ENCODE results near the gene LNX1.

The LNX1 gene

DNA sequence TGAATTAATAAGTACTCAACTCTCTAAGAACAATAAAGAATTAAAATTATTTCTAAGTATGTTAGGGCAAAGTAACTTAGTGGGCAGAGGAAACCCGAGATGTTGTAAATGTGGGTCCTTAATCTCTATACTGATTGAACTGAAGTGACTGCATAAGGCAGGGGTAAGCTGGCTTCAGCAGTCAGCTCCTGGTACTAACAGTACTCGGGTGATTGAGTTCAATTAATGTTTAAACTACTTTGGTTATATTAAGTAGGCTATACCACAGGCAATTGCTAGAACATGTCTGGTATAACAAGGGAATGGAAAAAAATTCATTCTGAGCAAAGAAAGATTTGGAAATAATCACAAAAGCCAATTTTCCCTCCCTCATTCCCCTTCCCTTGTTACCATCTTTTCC, 90.7 kb downstream of the LNX1 start:
- Mint-ChIP-seq H3K27me3 (peaks cover 7% of the 10 kb centered on the region), H3K36me3 (no peaks in the 10 kb centered on the region), H3K4me1 (no peaks in the 10 kb centered on the region), H3K9me3 (no peaks in the 10 kb centered on the region), H3K27ac (no peak overlapping the region), H3K4me3 (no peak overlapping the region)
- no peak for ATAC-seq (ENCODE audit: low read depth)
- DNase-seq (ENCODE audit: low spot score in 2 of 2) = no peak

DNA sequence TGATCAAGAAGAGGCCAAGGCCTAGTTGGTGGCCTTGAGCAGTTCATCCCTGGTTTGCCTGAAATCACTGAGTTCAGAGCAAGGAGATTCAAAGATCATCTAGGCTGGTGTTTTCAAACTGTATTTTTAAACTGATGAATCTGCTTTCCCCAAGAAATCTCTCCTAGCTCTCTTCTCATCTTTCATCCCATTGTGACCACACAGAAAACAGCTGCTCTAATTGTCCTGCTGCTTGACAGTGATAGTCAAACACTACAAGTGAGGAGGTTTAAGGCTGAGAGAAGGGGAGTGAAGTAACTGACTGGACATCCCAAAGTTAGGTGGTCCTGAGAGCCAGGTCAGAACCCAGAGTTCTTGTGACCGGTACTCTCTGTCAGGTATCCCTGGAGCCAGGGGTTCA, 91.5 kb downstream of the LNX1 start:
- DNase-seq (ENCODE audit: low spot score in 2 of 2) (no peak), ATAC-seq (ENCODE audit: low read depth) (no peak)
- no peaks in the 10 kb centered on the region for H3K4me1 Mint-ChIP-seq

DNA sequence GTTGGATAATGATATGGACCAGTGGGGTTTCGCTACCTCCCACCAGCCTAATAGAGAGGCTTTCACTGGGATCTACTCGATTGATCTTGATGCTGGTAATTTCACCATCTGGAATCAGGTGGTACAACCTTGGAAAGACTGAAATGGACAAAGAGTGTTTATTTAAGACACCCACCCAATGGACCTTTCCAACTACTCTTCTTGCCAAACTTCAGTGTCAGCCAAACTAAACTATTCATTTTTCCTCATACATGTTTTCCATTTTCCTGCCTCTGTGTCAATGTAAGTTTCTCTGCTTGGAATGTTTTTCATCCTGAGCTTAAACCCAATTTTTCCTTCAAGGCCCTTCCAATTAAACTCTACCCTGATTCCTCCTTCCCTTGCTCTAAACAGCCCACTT, 92.6 kb downstream of the LNX1 start:
- Mint-ChIP-seq H3K27ac (no peak overlapping the region), H3K4me1 (no peaks in the 10 kb centered on the region), H3K9me3 (no peaks in the 10 kb centered on the region), H3K36me3 (no peaks in the 10 kb centered on the region), H3K27me3 (peaks cover 2% of the 10 kb centered on the region), H3K4me3 (no peak overlapping the region)
- DNase-seq (ENCODE audit: low spot score in 2 of 2) (no peak), ATAC-seq (ENCODE audit: low read depth) (no peak)

More for the DNA sequence above, 91.5 kb downstream of the LNX1 start:
- no peak overlapping the region for H3K27ac Mint-ChIP-seq
- H3K27me3 Mint-ChIP-seq = peaks cover 4% of the 10 kb centered on the region
- H3K36me3 Mint-ChIP-seq = no peaks in the 10 kb centered on the region
- no peaks in the 10 kb centered on the region for H3K9me3 Mint-ChIP-seq
- no peak overlapping the region for H3K4me3 Mint-ChIP-seq

DNA sequence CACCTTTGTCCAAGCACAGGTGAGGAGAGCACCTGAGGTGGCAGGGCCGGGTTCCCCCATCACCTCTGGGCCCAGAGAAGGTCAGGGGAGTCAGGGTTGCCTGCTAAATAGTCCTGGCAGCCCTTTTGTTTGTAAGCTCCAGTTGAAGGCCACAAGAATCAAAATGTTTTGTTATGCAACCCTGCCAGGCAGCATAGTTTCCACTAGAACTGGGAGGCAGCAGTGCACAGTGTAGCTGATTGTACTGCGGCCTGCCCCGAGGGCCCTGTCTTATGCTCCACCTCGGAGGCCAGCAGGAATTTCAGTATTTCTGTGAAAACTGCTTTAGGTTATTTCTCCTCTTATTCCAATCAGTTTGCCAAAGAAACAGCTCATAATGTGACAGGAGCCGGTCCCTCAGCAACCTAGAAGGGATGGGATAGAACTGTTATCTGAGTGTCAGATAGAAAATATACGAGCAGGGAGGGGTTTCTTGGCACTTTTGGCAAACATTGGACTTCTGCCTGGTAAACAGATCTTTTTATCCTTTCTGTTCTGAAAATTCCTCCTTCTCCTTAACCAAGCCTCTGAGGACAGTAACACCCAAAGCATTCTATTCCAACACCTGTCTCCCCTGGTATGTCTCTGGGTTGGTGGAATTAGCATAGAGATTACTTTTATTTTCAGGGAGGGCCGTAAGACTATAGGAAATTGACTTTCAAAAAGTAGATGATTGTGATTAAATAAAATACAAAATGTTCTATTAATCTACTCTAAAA, 93.6 kb downstream of the LNX1 start:
- ATAC-seq (ENCODE audit: low read depth) (no peak), DNase-seq (ENCODE audit: low spot score in 2 of 2) (no peak)
- Mint-ChIP-seq H3K27me3 (no peaks in the 10 kb centered on the region), H3K9me3 (no peaks in the 10 kb centered on the region), H3K36me3 (no peaks in the 10 kb centered on the region), H3K4me3 (no peak overlapping the region), H3K4me1 (no peaks in the 10 kb centered on the region), H3K27ac (no peak overlapping the region)

DNA sequence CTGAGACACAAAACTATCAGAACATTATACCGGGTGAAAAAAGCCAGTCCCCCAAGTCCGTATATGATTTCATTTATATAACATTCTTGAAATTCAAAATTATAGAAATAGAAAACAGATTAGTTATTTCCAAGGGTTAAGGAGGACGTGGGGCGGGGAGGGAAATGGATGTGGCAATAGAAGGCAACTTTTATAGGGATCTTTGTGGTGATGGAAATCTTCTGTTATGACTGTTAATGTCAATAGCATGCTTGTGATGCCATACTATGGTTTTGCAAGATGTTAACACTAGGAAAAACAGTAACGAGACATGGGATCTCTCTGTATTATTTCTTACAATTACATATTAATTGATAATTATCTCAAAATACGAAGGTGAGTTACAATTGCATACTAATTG, 96.4 kb downstream of the LNX1 start:
- ATAC-seq (ENCODE audit: low read depth) (no peak), DNase-seq (ENCODE audit: low spot score in 2 of 2) (no peak)
- no peaks in the 10 kb centered on the region for H3K9me3 Mint-ChIP-seq
- H3K27me3 Mint-ChIP-seq = peaks cover 1% of the 10 kb centered on the region
- no peaks in the 10 kb centered on the region for H3K4me1 Mint-ChIP-seq
- H3K36me3 Mint-ChIP-seq = no peaks in the 10 kb centered on the region
- H3K27ac Mint-ChIP-seq = no peak overlapping the region
- no peak overlapping the region for H3K4me3 Mint-ChIP-seq

DNA sequence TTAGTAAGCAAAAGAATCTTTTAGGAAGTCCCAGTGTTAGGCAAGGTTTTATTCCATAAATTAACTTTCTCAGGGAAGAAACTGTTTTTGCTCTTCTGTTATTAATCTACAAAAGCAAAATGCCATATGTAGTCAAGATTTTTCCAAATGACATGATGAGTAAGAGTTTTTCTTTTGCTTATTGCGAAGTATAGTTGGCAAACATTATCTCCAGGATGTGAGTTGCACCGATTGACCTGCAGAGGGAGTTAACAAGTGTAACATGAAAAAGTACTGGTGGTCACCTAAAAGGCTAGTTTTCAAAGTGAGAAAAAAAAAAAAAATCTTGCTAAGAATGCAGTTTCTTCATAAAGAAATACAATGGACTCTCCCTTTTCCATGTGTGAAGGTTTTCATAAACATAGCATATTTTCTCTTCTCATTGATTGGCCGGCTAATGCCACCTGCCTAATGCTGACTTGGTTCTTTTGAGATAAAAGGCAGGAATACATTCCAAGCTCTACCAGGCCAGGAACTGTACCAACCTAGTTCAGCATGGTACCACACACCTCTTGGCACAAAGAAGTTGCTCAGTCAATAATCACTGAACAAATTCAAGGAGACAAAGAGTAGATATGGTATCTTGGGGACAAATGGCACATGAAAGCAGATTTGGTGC, 100.2 kb downstream of the LNX1 start:
- H3K36me3 Mint-ChIP-seq = no peaks in the 10 kb centered on the region
- ATAC-seq (ENCODE audit: low read depth) (no peak), DNase-seq (ENCODE audit: low spot score in 2 of 2) (no peak)
- H3K4me1 Mint-ChIP-seq = no peaks in the 10 kb centered on the region
- no peak overlapping the region for H3K27ac Mint-ChIP-seq
- peaks cover 10% of the 10 kb centered on the region for H3K27me3 Mint-ChIP-seq
- H3K4me3 Mint-ChIP-seq = no peak overlapping the region
- H3K9me3 Mint-ChIP-seq = no peaks in the 10 kb centered on the region

DNA sequence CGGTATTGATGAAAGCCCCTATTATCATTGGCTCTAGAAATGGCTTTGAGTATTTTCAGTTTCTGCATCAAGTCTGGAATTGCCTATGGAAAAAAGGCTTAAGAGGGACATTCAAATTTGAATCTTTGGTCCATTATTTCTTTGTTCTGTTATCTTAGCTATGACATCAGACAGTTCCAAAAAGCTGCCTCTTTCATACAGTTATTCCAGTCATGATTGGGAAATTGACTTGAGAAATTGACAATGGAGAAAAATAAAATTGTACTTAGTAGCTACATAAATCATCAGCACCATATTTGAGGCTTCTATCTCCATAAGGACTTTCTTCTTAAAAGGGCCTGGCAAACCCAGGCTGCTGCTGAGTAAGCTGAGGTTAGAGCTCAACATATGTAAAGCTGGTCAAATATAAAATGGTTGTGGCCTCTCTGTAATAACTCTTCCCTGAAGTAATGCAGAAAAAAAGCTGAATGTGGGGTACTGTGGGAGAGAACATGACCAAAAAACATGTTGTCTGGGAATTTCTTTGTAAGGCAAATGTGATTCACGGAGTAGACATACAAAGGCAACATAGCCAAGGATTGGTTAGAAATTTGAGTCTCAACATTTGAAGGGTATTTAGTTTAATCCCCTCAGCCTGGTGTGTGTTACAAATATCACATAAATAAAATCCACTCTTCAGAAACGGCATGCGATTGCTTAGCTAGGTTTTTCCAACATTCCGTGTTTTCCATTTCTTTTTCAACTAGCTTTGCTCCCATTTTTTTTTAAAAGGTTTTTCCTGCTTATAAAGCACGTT, 100.9 kb downstream of the LNX1 start:
- H3K27me3 Mint-ChIP-seq = peaks cover 12% of the 10 kb centered on the region
- ATAC-seq (ENCODE audit: low read depth) (no peak), DNase-seq (ENCODE audit: low spot score in 2 of 2) (no peak)
- H3K4me3 Mint-ChIP-seq = no peak overlapping the region
- H3K9me3 Mint-ChIP-seq = no peaks in the 10 kb centered on the region
- H3K4me1 Mint-ChIP-seq = no peaks in the 10 kb centered on the region
- H3K36me3 Mint-ChIP-seq = no peaks in the 10 kb centered on the region
- H3K27ac Mint-ChIP-seq = no peak overlapping the region

DNA sequence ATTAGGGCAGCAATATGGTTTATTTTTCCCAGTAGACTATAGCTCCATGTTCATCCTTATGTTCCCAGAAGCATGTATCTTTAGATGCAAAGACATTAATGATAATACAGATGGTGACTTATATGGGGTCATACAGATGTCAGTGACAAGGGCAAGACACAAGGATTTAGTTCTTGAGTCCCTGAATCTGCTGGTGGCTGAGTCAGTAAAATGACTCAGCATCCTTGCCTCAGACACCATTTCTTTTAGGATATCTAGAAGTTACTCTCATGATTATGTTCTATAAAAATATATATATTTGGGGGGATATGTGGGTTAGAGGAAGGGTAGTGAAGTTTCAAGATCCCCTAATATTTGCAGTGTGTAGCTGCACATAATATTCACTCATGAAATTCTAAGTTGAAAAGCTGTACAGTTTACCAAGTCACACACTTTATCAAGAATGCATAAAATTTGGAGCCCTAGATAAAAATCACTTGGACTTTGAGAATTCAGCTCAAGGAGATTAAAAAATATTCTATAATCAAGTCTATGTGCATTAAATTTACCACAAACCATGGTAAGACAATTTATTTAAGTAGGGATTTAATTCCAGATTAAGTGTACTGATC, 101.9 kb downstream of the LNX1 start:
- H3K9me3 Mint-ChIP-seq = no peaks in the 10 kb centered on the region
- no peaks in the 10 kb centered on the region for H3K4me1 Mint-ChIP-seq
- ATAC-seq (ENCODE audit: low read depth) = no peak
- no peak overlapping the region for H3K27ac Mint-ChIP-seq
- no peak overlapping the region for H3K4me3 Mint-ChIP-seq
- H3K27me3 Mint-ChIP-seq = peaks cover 14% of the 10 kb centered on the region
- no peak for DNase-seq (ENCODE audit: low spot score in 2 of 2)
- H3K36me3 Mint-ChIP-seq = no peaks in the 10 kb centered on the region

DNA sequence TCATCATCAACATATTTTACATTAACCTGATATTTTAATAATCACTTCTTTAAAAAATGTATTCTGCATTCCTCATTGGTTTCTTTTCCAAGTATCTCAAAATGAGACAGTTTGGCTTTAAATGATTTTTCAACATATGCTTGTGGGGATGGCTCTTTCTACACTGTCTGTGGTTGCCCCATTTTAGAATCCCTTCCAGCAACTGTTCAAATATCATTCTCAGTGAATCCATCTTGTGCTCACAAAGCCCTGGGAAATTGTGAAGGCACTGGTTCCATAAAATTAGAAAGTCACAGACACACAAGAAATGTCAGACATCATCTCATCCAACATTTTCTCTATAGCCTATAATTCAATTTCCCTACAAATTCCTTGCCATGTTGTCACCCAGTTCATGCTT, 103.5 kb downstream of the LNX1 start:
- no peaks in the 10 kb centered on the region for H3K4me1 Mint-ChIP-seq
- H3K4me3 Mint-ChIP-seq = no peak overlapping the region
- no peaks in the 10 kb centered on the region for H3K9me3 Mint-ChIP-seq
- H3K27ac Mint-ChIP-seq = no peak overlapping the region
- DNase-seq (ENCODE audit: low spot score in 2 of 2) (no peak), ATAC-seq (ENCODE audit: low read depth) (no peak)
- H3K27me3 Mint-ChIP-seq = peaks cover 19% of the 10 kb centered on the region
- no peaks in the 10 kb centered on the region for H3K36me3 Mint-ChIP-seq

DNA sequence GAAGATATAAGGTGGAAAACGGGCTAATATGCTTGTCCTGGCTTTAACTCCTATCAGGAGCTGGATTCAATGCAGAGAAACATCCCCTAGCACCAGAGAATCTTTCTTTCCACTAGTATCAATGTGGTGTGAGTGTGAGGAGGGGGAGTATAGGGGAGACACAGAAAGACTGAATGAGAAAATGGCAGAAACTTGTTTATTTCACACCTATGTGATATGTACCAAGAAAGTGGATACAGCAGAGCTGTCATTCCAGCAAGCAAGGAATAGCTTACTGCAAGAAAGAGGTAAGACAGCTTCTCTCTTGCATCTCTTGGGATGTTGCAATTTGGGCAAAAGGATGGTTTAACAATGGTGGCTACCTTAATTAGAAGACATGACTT, 105.6 kb downstream of the LNX1 start:
- no peaks in the 10 kb centered on the region for H3K9me3 Mint-ChIP-seq
- no peak overlapping the region for H3K27ac Mint-ChIP-seq
- ATAC-seq (ENCODE audit: low read depth) (no peak), DNase-seq (ENCODE audit: low spot score in 2 of 2) (no peak)
- no peak overlapping the region for H3K4me3 Mint-ChIP-seq
- peaks cover 17% of the 10 kb centered on the region for H3K27me3 Mint-ChIP-seq
- no peaks in the 10 kb centered on the region for H3K36me3 Mint-ChIP-seq
- no peaks in the 10 kb centered on the region for H3K4me1 Mint-ChIP-seq

DNA sequence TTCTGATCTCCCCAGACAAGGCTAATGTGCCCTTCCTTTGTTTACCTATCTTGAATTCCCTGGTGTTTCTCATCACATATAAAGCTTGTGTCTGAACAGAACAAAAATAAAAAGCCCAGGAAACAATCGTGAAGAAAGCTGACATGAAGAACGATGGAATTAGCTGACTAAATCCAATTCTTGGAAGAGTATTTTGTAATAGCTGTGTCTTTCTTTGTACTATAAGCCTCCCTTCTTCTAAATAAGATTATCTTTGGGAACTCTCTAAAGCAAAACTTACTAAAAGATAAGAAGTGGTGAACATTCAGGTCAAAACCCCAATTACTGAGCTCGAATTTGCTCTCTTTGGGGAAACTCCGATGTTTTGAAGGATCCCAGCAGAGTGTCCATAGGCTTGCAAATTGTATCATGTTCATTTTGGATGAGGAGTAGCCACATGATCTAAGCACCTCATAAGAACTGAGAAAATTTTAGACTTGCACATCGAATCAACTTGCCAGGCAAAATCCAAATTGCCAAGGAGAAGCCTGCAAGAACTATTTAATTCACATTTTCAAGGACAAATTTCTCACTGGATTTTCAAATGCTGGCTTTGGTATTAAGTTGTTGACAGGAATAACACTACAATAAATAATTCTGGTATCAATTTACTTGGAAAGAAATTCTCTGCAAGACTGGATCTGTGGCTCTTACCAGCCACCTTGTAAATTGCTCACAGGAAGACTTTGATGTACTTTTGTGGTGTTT, 106.2 kb downstream of the LNX1 start:
- Mint-ChIP-seq H3K4me3 (no peak overlapping the region), H3K27me3 (peaks cover 17% of the 10 kb centered on the region), H3K27ac (no peak overlapping the region), H3K9me3 (no peaks in the 10 kb centered on the region), H3K36me3 (no peaks in the 10 kb centered on the region), H3K4me1 (no peaks in the 10 kb centered on the region)
- DNase-seq (ENCODE audit: low spot score in 2 of 2) (no peak), ATAC-seq (ENCODE audit: low read depth) (no peak)

DNA sequence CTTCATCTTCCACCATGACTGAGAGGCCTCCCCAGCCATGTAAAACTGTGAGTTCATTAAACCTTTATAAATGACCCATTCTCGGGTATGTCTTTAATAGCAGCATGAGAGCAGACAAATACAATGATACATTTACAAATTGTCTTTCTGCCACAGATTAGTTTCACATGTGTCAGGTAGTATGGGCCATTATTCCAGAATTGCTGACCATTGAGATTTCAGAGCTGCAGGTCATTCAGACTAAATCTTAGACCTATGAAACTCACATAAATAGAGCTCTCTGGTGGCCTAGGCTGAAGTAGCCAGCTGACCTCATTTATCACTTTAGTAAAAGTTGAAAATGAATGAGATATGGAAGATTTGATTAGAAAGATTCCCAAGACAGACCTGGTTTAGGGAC, 108.0 kb downstream of the LNX1 start:
- ATAC-seq (ENCODE audit: low read depth) (no peak), DNase-seq (ENCODE audit: low spot score in 2 of 2) (no peak)
- H3K9me3 Mint-ChIP-seq = no peaks in the 10 kb centered on the region
- no peaks in the 10 kb centered on the region for H3K36me3 Mint-ChIP-seq
- no peak overlapping the region for H3K4me3 Mint-ChIP-seq
- no peak overlapping the region for H3K27ac Mint-ChIP-seq
- peaks cover 17% of the 10 kb centered on the region for H3K27me3 Mint-ChIP-seq
- no peaks in the 10 kb centered on the region for H3K4me1 Mint-ChIP-seq

DNA sequence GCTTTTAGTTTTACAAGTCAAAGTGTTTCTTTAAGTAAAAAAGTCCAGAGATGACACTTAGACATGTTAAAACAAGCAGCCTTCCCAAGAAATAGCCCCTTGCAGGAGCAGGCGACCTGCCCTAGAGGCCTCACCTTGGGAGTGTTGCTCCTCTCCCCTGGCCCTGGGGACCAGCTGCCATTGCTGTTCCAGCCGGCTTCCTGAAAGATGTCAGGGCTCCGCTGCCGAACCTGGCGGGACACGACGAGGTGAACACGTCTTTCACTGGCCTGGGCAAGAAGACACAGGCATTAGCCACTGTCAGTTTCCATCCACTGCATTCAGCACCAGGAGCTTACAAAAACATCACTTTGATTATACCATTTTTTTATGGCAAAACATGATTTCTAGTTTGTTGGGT, 109.7 kb downstream of the LNX1 start:
- no peak overlapping the region for H3K4me3 Mint-ChIP-seq
- H3K4me1 Mint-ChIP-seq = no peaks in the 10 kb centered on the region
- no peaks in the 10 kb centered on the region for H3K9me3 Mint-ChIP-seq
- peaks cover 12% of the 10 kb centered on the region for H3K27me3 Mint-ChIP-seq
- no peak for ATAC-seq (ENCODE audit: low read depth)
- no peak for DNase-seq (ENCODE audit: low spot score in 2 of 2)
- no peaks in the 10 kb centered on the region for H3K36me3 Mint-ChIP-seq
- H3K27ac Mint-ChIP-seq = no peak overlapping the region

DNA sequence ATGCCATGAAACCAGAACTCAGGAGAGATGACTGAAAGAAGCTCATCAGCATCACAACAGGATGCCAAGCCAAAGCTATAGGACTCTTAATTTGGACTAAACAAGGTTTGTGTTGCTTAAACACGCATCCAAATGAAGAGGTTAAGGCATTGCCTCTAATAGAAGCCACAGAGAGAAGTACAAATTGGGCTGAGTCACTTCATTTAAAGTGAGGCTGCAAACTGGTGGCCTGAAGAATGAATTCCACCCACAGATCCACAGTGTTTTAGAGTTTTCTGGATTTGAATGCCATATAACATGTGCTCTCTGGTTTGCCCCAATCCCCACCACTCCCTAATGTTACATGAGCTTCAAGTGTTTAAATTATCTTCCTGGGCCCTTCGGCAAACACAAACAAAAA, 110.4 kb downstream of the LNX1 start:
- peaks cover 7% of the 10 kb centered on the region for H3K27me3 Mint-ChIP-seq
- H3K4me1 Mint-ChIP-seq = no peaks in the 10 kb centered on the region
- no peak overlapping the region for H3K4me3 Mint-ChIP-seq
- no peaks in the 10 kb centered on the region for H3K36me3 Mint-ChIP-seq
- H3K9me3 Mint-ChIP-seq = no peaks in the 10 kb centered on the region
- DNase-seq (ENCODE audit: low spot score in 2 of 2) = no peak
- H3K27ac Mint-ChIP-seq = no peak overlapping the region
- no peak for ATAC-seq (ENCODE audit: low read depth)
